HFF-Myc (cell line): ENCODE measurements around the gene RAN.

Source experiments
- DNase-seq: peaks from one replicate; pipeline ENCODE4 v3.0.0-alpha.2; 2011; ENCODE audit warnings: low read depth; ENCODE audit errors: extremely low read depth
- H3K4me3 ChIP-seq: replicated peaks from 2 replicates; pipeline ENCODE4 v1.5.1; 2011; ENCODE audit warnings: low read depth, mild to moderate bottlenecking, control low read depth, low read length
- TF ChIP-seq, protein P1 (sequence below): IDR thresholded peaks from 2 replicates; pipeline ENCODE4 v1.5.1; 2012; ENCODE audit warnings: mild to moderate bottlenecking, low read depth, low read length, control low read depth; ENCODE audit errors: missing control alignments

RAN gene

DNA sequence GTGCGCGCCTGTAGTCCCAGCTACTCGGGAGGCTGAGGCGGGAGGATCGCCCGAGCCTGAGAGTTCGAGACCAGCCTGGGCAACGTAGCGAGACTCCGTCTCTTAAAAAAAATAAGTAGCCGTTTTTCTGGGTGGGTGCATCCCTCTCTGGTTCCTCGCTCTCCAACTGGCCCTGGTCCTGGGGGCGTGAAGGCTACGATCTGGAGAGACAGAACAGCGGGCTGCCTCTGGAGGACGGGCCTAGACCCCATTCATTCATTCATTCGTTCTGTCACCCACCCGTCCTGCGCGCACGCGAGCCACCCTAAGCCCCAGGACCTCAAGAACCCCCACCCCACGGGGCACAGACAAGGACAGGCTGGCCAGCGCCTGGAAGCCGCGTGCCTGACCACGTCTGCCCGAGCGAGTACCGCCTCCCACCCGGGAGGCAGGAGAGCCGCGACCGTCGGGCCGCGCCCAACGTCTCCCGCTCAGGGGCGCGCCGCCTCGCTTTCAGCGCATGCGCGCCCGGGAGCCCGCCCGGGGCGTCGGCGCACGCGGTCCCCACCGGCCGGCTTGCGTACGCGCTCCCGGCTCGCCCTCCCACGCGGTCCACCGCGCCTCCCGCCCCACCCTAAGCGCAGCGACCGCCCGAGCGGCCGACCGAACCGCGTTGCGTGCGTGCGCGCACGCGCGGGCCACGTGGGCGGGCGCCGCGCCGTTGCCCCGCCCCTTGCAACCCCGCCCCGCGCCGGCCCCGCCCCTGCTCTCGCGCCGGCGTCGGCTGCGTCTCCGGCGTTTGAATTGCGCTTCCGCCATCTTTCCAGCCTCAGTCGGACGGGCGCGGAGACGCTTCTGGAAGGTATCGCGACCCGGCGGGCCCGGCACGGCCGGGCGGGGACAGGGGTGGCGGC, at the start of gene RAN:
TSS of gene RAN (plus strand) at position 781 of the 893 bp plus-strand sequence. CDS start 528 bp downstream, outside the sequence.
- peak within 1 kb of the TSS; percentile 97 for H3K4me3 ChIP-seq
- TF ChIP-seq, protein P1, sequence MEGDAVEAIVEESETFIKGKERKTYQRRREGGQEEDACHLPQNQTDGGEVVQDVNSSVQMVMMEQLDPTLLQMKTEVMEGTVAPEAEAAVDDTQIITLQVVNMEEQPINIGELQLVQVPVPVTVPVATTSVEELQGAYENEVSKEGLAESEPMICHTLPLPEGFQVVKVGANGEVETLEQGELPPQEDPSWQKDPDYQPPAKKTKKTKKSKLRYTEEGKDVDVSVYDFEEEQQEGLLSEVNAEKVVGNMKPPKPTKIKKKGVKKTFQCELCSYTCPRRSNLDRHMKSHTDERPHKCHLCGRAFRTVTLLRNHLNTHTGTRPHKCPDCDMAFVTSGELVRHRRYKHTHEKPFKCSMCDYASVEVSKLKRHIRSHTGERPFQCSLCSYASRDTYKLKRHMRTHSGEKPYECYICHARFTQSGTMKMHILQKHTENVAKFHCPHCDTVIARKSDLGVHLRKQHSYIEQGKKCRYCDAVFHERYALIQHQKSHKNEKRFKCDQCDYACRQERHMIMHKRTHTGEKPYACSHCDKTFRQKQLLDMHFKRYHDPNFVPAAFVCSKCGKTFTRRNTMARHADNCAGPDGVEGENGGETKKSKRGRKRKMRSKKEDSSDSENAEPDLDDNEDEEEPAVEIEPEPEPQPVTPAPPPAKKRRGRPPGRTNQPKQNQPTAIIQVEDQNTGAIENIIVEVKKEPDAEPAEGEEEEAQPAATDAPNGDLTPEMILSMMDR = no peak
- peak; percentile 52 for DNase-seq

DNA sequence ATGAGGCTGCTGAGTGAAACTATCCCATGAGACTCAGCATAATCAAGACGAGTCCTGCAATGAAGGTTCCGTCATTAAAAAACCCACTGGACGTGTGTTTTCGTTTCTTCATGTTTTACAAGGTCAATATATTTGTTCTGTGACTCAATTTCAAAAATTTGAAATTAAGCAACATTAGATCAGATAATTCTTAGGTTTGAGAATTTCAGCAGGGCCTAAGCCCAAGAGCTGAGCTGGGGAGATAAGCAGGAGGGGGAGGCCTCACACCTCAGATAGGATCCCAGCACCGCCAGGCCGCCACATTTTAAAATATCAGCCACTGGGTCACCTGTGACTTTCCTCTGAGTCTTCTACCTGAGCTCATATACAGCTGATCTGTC, 46.1 kb upstream of the RAN start:
- no peak overlapping the region for H3K4me3 ChIP-seq
- DNase-seq = no peak
- TF ChIP-seq, protein P1 = no peak

DNA sequence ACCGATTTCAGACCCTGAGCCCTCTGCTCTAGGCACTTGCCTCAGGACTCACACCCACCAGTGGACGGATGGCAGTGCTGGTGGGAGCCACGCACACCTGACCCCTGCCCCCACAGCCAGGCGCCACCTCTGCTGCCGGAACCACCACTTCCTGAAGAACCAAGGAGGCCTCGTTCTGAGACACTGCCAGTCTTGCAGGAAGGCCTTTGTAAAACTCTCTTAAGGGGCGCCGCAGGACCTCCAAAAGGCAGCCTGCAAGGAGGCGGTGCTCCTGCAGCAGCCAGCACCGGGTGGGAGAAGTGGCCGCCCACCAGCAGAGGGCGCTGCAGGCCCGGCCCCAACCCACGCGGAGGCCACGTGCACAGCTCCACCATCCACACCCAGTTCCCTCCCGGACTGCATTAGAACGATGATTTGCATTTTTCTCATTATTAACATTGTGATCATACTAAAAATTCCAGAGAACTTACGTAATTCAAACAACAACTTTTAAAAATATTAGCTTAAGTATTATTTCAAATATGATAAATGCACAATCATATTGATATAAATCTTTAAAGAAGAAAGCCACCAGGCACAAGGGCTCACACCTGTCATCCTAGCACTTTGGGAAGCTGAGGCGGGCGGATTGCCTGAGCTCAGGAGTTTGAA, 45.6 kb upstream of the RAN start:
- TF ChIP-seq, protein P1 = peak; percentile 69
- no peak for DNase-seq
- H3K4me3 ChIP-seq = no peak overlapping the region

DNA sequence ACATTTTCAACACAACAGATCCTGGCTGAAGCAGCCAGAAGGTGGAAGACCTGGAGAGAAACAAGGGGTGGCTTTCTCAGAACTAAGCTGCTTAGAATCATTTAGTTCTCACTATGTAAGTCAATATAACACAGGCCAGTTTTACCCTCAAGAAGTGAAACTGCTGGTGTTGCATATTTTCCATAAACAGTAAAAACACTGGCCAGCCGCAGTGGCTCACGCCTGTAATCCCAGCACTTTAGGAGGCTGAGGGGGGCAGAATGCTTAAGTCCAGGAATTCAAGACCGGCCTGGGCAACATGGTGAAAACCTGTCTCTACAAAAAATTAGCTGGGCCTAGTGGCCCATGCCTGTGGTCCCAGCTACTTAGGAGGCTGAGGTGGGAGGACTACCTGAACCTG, 44.4 kb upstream of the RAN start:
- H3K4me3 ChIP-seq = no peak overlapping the region
- TF ChIP-seq, protein P1 = no peak
- no peak for DNase-seq

DNA sequence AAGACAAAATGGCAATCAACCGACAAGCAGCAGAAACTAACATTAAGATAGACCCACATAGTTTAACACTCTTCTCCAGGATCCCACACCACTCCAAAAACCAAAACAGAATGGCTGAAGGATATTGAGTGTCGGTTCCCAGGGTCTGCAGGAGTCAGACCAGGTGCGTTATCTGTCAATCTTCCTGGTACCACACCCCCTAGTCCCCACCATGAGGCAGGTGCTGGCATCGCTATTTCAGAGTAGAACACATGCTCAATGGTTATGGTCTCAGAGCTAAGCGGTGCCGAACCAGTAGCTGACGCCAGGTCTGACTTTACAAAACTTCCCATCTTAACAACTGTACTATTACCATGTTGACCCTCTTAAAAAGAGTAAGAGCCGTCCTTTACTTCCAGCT, 43.0 kb upstream of the RAN start:
- DNase-seq = no peak
- H3K4me3 ChIP-seq = no peak overlapping the region
- TF ChIP-seq, protein P1 = no peak

DNA sequence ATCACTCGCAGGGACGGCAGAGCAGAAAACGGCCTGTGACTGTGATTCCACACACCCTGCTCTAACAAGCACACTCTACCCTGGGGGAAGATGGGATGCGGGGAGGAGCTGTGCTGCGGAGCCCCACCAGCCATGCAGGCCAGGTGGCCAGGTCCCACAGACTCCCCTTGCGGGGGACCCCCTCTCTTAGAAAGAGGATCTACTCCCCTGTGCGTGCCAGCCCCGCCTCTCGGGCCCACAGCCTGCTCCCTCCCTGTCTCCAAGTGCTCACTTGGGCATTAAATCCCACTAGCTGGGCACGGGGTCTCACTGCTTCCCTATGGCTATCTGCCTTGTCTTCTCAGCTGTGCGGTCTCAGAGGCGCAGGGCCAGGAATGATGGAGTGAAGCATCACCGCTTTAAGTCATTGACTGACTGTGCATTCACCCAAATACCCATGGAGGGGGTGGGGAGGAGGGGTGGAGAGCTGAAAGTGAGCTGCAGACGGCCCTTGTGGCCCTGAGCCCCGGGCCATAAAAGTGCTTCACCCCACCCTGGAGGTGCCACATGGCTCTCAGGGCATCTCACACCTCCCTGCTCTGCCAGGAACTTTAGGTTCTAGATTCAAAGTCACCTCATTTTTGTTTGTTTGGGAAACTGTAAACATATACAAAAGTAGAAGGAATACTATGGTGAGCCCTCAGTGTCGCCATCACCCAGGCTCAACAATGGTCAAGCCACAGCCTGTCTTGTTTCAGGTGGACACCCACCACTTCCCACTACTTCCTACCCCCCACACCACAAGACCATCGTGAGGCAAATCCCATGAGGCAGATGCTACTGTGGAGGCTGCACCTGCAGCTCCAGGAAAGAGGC, 42.2 kb upstream of the RAN start:
- H3K4me3 ChIP-seq = no peak overlapping the region
- TF ChIP-seq, protein P1 = no peak
- no peak for DNase-seq
